ENCODE measurements around the gene MSMB.

Gene MSMB

DNA sequence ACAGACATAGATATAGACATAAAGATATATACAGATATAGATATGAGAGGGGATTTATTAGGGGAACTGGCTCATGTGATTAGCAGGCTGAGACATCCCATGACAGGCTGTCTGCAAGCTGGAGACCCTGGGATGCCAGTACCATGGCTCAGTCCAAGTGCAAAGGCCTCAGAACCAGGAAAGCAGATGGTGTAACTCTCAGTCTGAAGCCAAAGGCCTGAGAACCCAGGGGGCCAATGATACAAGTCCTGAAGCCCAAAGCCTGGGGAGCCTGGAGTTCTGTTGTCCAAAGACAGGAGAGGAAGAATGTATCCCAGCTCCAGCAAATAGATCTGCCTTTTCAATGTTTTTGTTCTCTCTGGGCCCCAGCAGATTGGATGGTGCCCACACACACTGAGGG lies 21.1 kb downstream of the MSMB start:
- no peaks in the 10 kb centered on the region for H3K9me2 ChIP-seq (replicated peaks; ENCODE audit: insufficient read depth, low read length)
- no peak overlapping the region for H3K9ac ChIP-seq (ENCODE audit: low read length)
- peaks cover 82% of the 10 kb centered on the region for H4K20me1 ChIP-seq (ENCODE audit: insufficient read depth, low read length)
- no peaks in the 10 kb centered on the region for H3K36me3 ChIP-seq (replicated peaks; ENCODE audit: insufficient read depth, low read length)
- no peak overlapping the region for H3K4me2 ChIP-seq (ENCODE audit: low read depth, low read length)
- H3K4me3 ChIP-seq (ENCODE audit: low read length) = no peak overlapping the region
- TF ChIP-seq CTCF (IDR thresholded peaks at IDR 0.05; ENCODE audit: low read length) (no peak), EZH2 (optimal IDR thresholded peaks at IDR 0.05; ENCODE audit: low read depth, low read length) (no peak), EZH2phosphoT487 (IDR thresholded peaks at IDR 0.05; ENCODE audit: low read length) (no peak)
- H3F3A ChIP-seq (ENCODE audit: insufficient read depth, low read length) = peaks cover 6% of the 10 kb centered on the region; the same call in 1 of the 2 replicates
- peaks cover 21% of the 10 kb centered on the region for H3K4me1 ChIP-seq (ENCODE audit: low read length)
- no peaks in the 10 kb centered on the region for H3K9me3 ChIP-seq (replicated peaks; ENCODE audit: insufficient read depth, low read length)
- no peak for DNase-seq
- H3K27ac ChIP-seq (ENCODE audit: low read length) = no peak overlapping the region
- peaks cover 100% of the 10 kb centered on the region for H3K79me2 ChIP-seq (ENCODE audit: low read length)
- no peak overlapping the region for H2AFZ ChIP-seq (ENCODE audit: low read length)
- H3K27me3 ChIP-seq (replicated peaks; ENCODE audit: insufficient read depth, low read length) = no peaks in the 10 kb centered on the region

- Histone ChIP-seq H4K20me1 (ENCODE audit: insufficient read depth, low read length) (peaks cover 88% of the 10 kb centered on the region), H3K27ac (ENCODE audit: low read length) (peak overlapping the region; percentile 66; the same call in 1 of the 2 replicates)
Observed at GRCh38 chr10:46022978-46023702, 22.9 kb downstream of the MSMB start.

DNA sequence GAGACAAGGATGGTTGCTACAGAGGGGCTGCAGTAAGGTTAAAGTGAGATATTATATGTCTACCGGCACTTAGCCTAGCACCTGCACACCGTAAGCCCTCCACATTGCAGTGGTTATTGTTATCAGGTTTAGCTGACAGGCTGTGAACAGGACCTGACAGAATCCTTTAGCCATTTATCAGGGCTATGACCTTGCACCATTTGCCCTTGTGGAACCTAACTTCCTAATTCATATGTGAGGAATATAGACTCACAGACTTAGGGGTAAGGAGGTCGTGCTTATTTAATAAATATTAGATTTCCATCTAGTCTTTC lies 25.8 kb downstream of the MSMB start:
- no peak for DNase-seq
- Histone ChIP-seq H3K27ac (ENCODE audit: low read length) (no peak overlapping the region), H4K20me1 (ENCODE audit: insufficient read depth, low read length) (peaks cover 73% of the 10 kb centered on the region), H3K9me2 (replicated peaks; ENCODE audit: insufficient read depth, low read length) (no peaks in the 10 kb centered on the region), H3K9ac (ENCODE audit: low read length) (no peak overlapping the region), H3F3A (ENCODE audit: insufficient read depth, low read length) (peaks cover 10% of the 10 kb centered on the region; the same call in 1 of the 2 replicates), H3K4me2 (ENCODE audit: low read depth, low read length) (no peak overlapping the region), H3K79me2 (ENCODE audit: low read length) (peaks cover 100% of the 10 kb centered on the region), H3K9me3 (replicated peaks; ENCODE audit: insufficient read depth, low read length) (no peaks in the 10 kb centered on the region), H3K27me3 (replicated peaks; ENCODE audit: insufficient read depth, low read length) (no peaks in the 10 kb centered on the region), H2AFZ (ENCODE audit: low read length) (no peak overlapping the region), H3K4me3 (ENCODE audit: low read length) (no peak overlapping the region), H3K36me3 (replicated peaks; ENCODE audit: insufficient read depth, low read length) (no peaks in the 10 kb centered on the region), H3K4me1 (ENCODE audit: low read length) (no peaks in the 10 kb centered on the region)
- TF ChIP-seq CTCF (IDR thresholded peaks at IDR 0.05; ENCODE audit: low read length) = no peak
- no peak for TF ChIP-seq EZH2phosphoT487 (IDR thresholded peaks at IDR 0.05; ENCODE audit: low read length)
- no peak for TF ChIP-seq EZH2 (optimal IDR thresholded peaks at IDR 0.05; ENCODE audit: low read depth, low read length)

More at GRCh38 chr10:46022978-46023702, 22.9 kb downstream of the MSMB start:
- Histone ChIP-seq H3K4me2 (ENCODE audit: low read depth, low read length) (peak overlapping the region; percentile 58), H3K27me3 (replicated peaks; ENCODE audit: insufficient read depth, low read length) (no peaks in the 10 kb centered on the region), H3K4me1 (ENCODE audit: low read length) (peaks cover 19% of the 10 kb centered on the region), H3K4me3 (ENCODE audit: low read length) (peak overlapping the region; percentile 58), H3K36me3 (replicated peaks; ENCODE audit: insufficient read depth, low read length) (no peaks in the 10 kb centered on the region), H3K9me2 (replicated peaks; ENCODE audit: insufficient read depth, low read length) (no peaks in the 10 kb centered on the region), H3K79me2 (ENCODE audit: low read length) (peaks cover 100% of the 10 kb centered on the region), H2AFZ (ENCODE audit: low read length) (no peak overlapping the region), H3K9ac (ENCODE audit: low read length) (peak overlapping the region; percentile 34; the same call in 1 of the 2 replicates), H3F3A (ENCODE audit: insufficient read depth, low read length) (peaks cover 10% of the 10 kb centered on the region; the same call in 1 of the 2 replicates), H3K9me3 (replicated peaks; ENCODE audit: insufficient read depth, low read length) (no peaks in the 10 kb centered on the region)
- peak; percentile 79 for DNase-seq
- TF ChIP-seq EZH2phosphoT487 (IDR thresholded peaks at IDR 0.05; ENCODE audit: low read length) = no peak
- peak; percentile 28 for TF ChIP-seq CTCF (IDR thresholded peaks at IDR 0.05; ENCODE audit: low read length)
